ENCODE results near the gene PLIN1.

GRCh38 chr15:89662893-89663626, 16.1 kb downstream of the PLIN1 start:
- TF ChIP-seq SP1 (IDR thresholded peaks at IDR 0.05) (no peak), HDGF (IDR thresholded peaks at IDR 0.05; ENCODE audit: borderline replicate concordance) (no peak), BHLHE40 (IDR thresholded peaks at IDR 0.05; ENCODE audit: borderline replicate concordance) (no peak), FOXA1 (IDR thresholded peaks at IDR 0.05) (no peak), FOXM1 (IDR thresholded peaks at IDR 0.05; ENCODE audit: borderline replicate concordance) (no peak), ELF4 (IDR thresholded peaks at IDR 0.05) (no peak), FOXK2 (IDR thresholded peaks at IDR 0.05) (no peak), LEF1 (IDR thresholded peaks at IDR 0.05; ENCODE audit: borderline replicate concordance) (no peak)
- TF ChIP-seq, protein P1, sequence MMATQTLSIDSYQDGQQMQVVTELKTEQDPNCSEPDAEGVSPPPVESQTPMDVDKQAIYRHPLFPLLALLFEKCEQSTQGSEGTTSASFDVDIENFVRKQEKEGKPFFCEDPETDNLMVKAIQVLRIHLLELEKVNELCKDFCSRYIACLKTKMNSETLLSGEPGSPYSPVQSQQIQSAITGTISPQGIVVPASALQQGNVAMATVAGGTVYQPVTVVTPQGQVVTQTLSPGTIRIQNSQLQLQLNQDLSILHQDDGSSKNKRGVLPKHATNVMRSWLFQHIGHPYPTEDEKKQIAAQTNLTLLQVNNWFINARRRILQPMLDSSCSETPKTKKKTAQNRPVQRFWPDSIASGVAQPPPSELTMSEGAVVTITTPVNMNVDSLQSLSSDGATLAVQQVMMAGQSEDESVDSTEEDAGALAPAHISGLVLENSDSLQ (IDR thresholded peaks at IDR 0.05): no peak

Measured in HEK293T (cell line).